ENCODE results near the gene SPZ1. TPM values are rescaled to one million over a fixed set of nuclear protein-coding genes. Genes with fewer than 3 reads are reported as not detected.
"Not testable (repeated sequence)": the region's sequence is repeated elsewhere in the genome, so short reads cannot be mapped to it uniquely, and the experiment has no call there.

SPZ1 gene
- total RNA-seq, result not detected

- DNase-seq, result no peak
These were observed at the start of gene SPZ1 for GRCh38 chr5:80319702-80320101. SPZ1 (plus strand) TSS chr5:80320002; CDS start chr5:80320216, 214 bp downstream.

- not testable (repeated sequence) for DNase-seq
These were observed 49.3 kb upstream of the SPZ1 start for GRCh38 chr5:80270543-80270942.

- DNase-seq, result no peak
These were observed 44.5 kb upstream of the SPZ1 start for GRCh38 chr5:80275347-80275746.

GRCh38 chr5:80276186-80276585 is 43.6 kb upstream of the SPZ1 start:
- DNase-seq, result no peak

GRCh38 chr5:80277191-80277590 is 42.6 kb upstream of the SPZ1 start:
- no peak for DNase-seq

- DNase-seq, result no peak
These were observed 37.7 kb upstream of the SPZ1 start for GRCh38 chr5:80282054-80282453.

GRCh38 chr5:80283360-80283759 is 36.4 kb upstream of the SPZ1 start:
- DNase-seq, result no peak

GRCh38 chr5:80284720-80285119 is 35.1 kb upstream of the SPZ1 start:
- DNase-seq, result no peak

- no peak for DNase-seq
These were observed 31.6 kb upstream of the SPZ1 start for GRCh38 chr5:80288177-80288576.

- DNase-seq, result no peak
These were observed 30.5 kb upstream of the SPZ1 start for GRCh38 chr5:80289320-80289719.

- DNase-seq, result no peak
These were observed 28.0 kb upstream of the SPZ1 start for GRCh38 chr5:80291761-80292160.

- DNase-seq, result no peak
These were observed 23.7 kb upstream of the SPZ1 start for GRCh38 chr5:80296121-80296520.

GRCh38 chr5:80299601-80300000 is 20.2 kb upstream of the SPZ1 start:
- DNase-seq, result no peak

- no peak for DNase-seq
These were observed 19.7 kb upstream of the SPZ1 start for GRCh38 chr5:80300125-80300524.

- DNase-seq, result not testable (repeated sequence)
These were observed 19.0 kb upstream of the SPZ1 start for GRCh38 chr5:80300796-80301195.

- DNase-seq, result not testable (repeated sequence)
These were observed 18.5 kb upstream of the SPZ1 start for GRCh38 chr5:80301342-80301741.

- DNase-seq, result no peak
These were observed 17.2 kb upstream of the SPZ1 start for GRCh38 chr5:80302636-80303035.

- no peak for DNase-seq
These were observed 11.3 kb upstream of the SPZ1 start for GRCh38 chr5:80308526-80308925.

GRCh38 chr5:80309871-80310665 is 9.7 kb upstream of the SPZ1 start:
- no peak for DNase-seq

GRCh38 chr5:80315244-80315643 is 4.6 kb upstream of the SPZ1 start:
- DNase-seq, result no peak

GRCh38 chr5:80318212-80318611 is 1.6 kb upstream of the SPZ1 start:
- DNase-seq, result no peak

GRCh38 chr5:80324912-80325311 is 5.1 kb downstream of the SPZ1 start:
- DNase-seq, result no peak

GRCh38 chr5:80326468-80326867 is 6.7 kb downstream of the SPZ1 start:
- DNase-seq, result no peak

GRCh38 chr5:80337379-80337778 is 17.6 kb downstream of the SPZ1 start:
- no peak for DNase-seq

GRCh38 chr5:80339116-80339515 is 19.3 kb downstream of the SPZ1 start:
- no peak for DNase-seq

All from effector CD4-positive, alpha-beta T cell (primary cell).